Measurements from ENCODE around the gene BNIP3. TPM values are rescaled to one million over a fixed set of nuclear protein-coding genes. Genes with fewer than 3 reads are reported as not detected.

The BNIP3 gene
- total and polyA plus RNA-seq, 2 of the 8 experiments (the other 6 are each of a cell fraction or from before 2014, with no cell fraction given) = 25.8 to 58.9 TPM

- Histone ChIP-seq H3K56ac (replicated peaks; ENCODE audit: insufficient read length, low read depth, low read length) (no peak overlapping the region), H4K8ac (ENCODE audit: extremely low read depth, insufficient read depth, low read length) (no peak overlapping the region; the same call in 1 of the 2 replicates), H2AK5ac (ENCODE audit: low read depth, low read length) (0 out of 2 replicates have a peak overlapping the region, but pooled peaks have one; percentile 34), H2BK120ac (replicated peaks; ENCODE audit: low read depth, low read length) (peak overlapping the region; percentile 6), H3K36me3 (ENCODE audit: control insufficient read depth in 2 of 4, insufficient read depth in 4 of 4, low read length in 3 of 4) (no peaks in the 10 kb centered on the region), H3K4ac (replicated peaks; ENCODE audit: insufficient read length, low read depth, low read length) (peak overlapping the region; percentile 46), H4K91ac (replicated peaks; ENCODE audit: insufficient read length, low read length) (peak overlapping the region; percentile 87), H4K20me1 (replicated peaks in 1 of 2; ENCODE audit: control insufficient read depth in 1 of 2, insufficient read depth in 2 of 2, low read length in 2 of 2) (no peaks in the 10 kb centered on the region), H2BK5ac (ENCODE audit: low read depth, low read length) (peak overlapping the region; percentile 63; the same call in 1 of the 2 replicates), H3K4me2 (ENCODE audit: insufficient read depth in 1 of 2, low read depth in 2 of 2, low read length in 2 of 2) (no peak overlapping the region), H3K4me3 (ENCODE audit: extremely low read depth in 1 of 4, insufficient read depth in 2 of 4, low read depth in 3 of 4, low read length in 4 of 4) (no peak overlapping the region), H3K9me3 (ENCODE audit: insufficient read depth in 2 of 2, low read depth in 1 of 2, low read length in 1 of 2) (no peaks in the 10 kb centered on the region), H3K18ac (ENCODE audit: extremely low read depth, low read length) (peak overlapping the region; percentile 52; the same call in 1 of the 2 replicates), H3K79me2 (ENCODE audit: control insufficient read depth in 1 of 2, insufficient read depth in 2 of 2, low read length in 2 of 2) (no peaks in the 10 kb centered on the region), H3K27me3 (replicated peaks in 1 of 4; ENCODE audit: control insufficient read depth in 3 of 4, extremely low read depth in 1 of 4, insufficient read depth in 3 of 4, low read length in 3 of 4) (no peaks in the 10 kb centered on the region), H2BK12ac (ENCODE audit: low read depth, low read length) (peak overlapping the region; percentile 3), H3K79me1 (ENCODE audit: low read depth, low read length) (no peaks in the 10 kb centered on the region), H3K23me2 (ENCODE audit: low read depth, low read length) (no peaks in the 10 kb centered on the region), H2BK15ac (ENCODE audit: low read length) (peak overlapping the region; percentile 10; the same call in 1 of the 2 replicates), H3K23ac (ENCODE audit: insufficient read length) (no peak overlapping the region), H2BK20ac (ENCODE audit: low read length) (peak overlapping the region; percentile 88; the same call in 1 of the 2 replicates), H3K4me1 (replicated peaks in 1 of 4; ENCODE audit: control insufficient read depth in 3 of 4, insufficient read depth in 4 of 4, low read length in 3 of 4) (peaks cover 6 to 20% (median 11%) of the 10 kb centered on the region in 4 experiments; a peak in 5 of 7 replicates), H3K27ac (ENCODE audit: low read depth, low read length) (no peak overlapping the region; the same call in 1 of the 2 replicates), H3K14ac (ENCODE audit: insufficient read length) (no peak overlapping the region), H2AFZ (ENCODE audit: low read length) (no peak overlapping the region), H3K9ac (replicated peaks in 1 of 4; ENCODE audit: extremely low read depth in 1 of 4, low read depth in 3 of 4, low read length in 3 of 4) (no peak overlapping the region), H4K5ac (ENCODE audit: insufficient read length, low read depth, low read length) (peak overlapping the region; percentile 6)
- DNase-seq (ENCODE audit: low read depth in 1 of 2, low spot score in 2 of 2) (no peak), FAIRE-seq (no peak)
- WGBS, 2 experiments (ENCODE audit: extremely low coverage in 1 of 2, insufficient coverage in 1 of 2, insufficient read length in 1 of 2, insufficient replicate concordance in 2 of 2, low coverage in 1 of 2, low lambda C conversion rate in 2 of 2, missing lambda C conversion rate in 1 of 2) = 90% methylated on average over 18 of the region's 18 CpGs; no CpG with 5 or more reads in 1 of the 2 experiments
- ChIA-PET CTCF (ENCODE audit: partially characterized antibody) (interaction anchor here (0.7 to 7.7 kb wide), 6 partner anchors 12 to 143 kb away, joined by 3 to 86 read pairs (median 3); no protein-coding TSS in a partner anchor), POLR2A (ENCODE audit: partially characterized antibody) (interaction anchor here (1.0 to 1.8 kb wide), 4 partner anchors 9 to 38 kb away, joined by 3 to 6 read pairs (median 4); partner anchors contain the start of gene BNIP3)
- no peak for TF ChIP-seq POLR2AphosphoS5 (IDR thresholded peaks at IDR 0.05; ENCODE audit: low read depth, low read length)
- TF ChIP-seq SP2 (IDR thresholded peaks at IDR 0.05; ENCODE audit: low read length) = no peak
- no peak for TF ChIP-seq ASH2L (IDR thresholded peaks at IDR 0.05; ENCODE audit: low read length)
- no peak for TF ChIP-seq RBBP5 (IDR thresholded peaks at IDR 0.05; ENCODE audit: borderline replicate concordance, low read depth, low read length)
- no peak for TF ChIP-seq HDAC2 (IDR thresholded peaks at IDR 0.05; ENCODE audit: borderline replicate concordance in 1 of 2, low read depth in 2 of 2, low read length in 2 of 2)
- TF ChIP-seq TAF1 (IDR thresholded peaks at IDR 0.05; ENCODE audit: low read depth, low read length) = no peak
- TF ChIP-seq, protein P1, sequence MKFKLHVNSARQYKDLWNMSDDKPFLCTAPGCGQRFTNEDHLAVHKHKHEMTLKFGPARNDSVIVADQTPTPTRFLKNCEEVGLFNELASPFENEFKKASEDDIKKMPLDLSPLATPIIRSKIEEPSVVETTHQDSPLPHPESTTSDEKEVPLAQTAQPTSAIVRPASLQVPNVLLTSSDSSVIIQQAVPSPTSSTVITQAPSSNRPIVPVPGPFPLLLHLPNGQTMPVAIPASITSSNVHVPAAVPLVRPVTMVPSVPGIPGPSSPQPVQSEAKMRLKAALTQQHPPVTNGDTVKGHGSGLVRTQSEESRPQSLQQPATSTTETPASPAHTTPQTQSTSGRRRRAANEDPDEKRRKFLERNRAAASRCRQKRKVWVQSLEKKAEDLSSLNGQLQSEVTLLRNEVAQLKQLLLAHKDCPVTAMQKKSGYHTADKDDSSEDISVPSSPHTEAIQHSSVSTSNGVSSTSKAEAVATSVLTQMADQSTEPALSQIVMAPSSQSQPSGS (IDR thresholded peaks at IDR 0.05; ENCODE audit: low read length) = no peak
- no peak for TF ChIP-seq RNF2 (IDR thresholded peaks at IDR 0.05; ENCODE audit: borderline replicate concordance, low read depth, low read length, missing control alignments, poor library complexity, severe bottlenecking)
These were observed 17.3 kb upstream of the BNIP3 start for GRCh38 chr10:131998845-131999681.
